Left hindlimb (tissue), 1 donor: ENCODE data around the gene C1orf105.
"Not testable (repeated sequence)": the region's sequence is repeated elsewhere in the genome, so short reads cannot be mapped to it uniquely, and the experiment has no call there.

ENCODE experiments used
- DNase-seq: peaks from one replicate; pipeline ENCODE4 v3.0.0-alpha.2; 2018

C1orf105 gene, protein sequence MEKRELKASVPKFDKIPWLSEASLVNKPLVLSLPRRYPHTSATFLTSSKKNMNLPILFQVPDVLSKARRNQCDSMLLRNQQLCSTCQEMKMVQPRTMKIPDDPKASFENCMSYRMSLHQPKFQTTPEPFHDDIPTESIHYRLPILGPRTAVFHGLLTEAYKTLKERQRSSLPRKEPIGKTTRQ

DNA sequence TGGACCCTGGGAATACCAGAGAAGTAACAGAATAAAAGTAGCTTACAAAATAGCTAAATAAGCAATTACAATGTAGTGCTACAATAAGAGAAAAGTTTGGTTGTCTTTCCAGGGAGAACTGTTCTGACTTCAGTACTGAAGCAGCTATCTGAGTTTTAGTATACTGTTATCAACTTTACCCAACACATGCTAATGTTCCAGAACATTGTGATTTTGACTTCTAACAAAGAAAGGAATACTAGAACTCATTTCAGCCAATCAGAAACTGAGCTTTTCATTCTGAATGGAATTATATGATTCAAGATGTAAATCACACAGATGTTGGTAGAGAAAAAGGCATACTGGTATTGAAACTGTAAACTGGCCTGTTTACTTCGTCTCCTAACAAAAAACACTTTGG lies at the start of gene C1orf105:
TSS of gene C1orf105 (plus strand) at position 301 of the 400 bp plus-strand sequence. CDS start 201 bp downstream, outside the sequence.
- DNase-seq = no peak

DNA sequence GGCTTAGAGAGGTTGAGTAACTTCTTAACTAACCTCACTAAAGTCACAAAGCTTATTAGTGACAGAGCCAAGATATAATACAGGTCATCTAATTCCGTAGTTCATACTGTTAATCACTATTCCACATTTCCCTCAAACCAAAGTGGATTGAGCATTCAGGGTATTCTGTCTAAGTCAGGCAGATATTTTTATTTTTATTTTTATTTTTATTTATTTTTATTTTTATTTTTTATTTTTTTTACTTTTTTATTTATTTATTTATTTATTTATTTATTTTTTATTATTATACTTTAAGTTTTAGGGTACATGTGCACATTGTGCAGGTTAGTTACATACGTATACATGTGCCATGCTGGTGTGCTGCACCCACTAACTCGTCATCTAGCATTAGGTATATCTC lies 48.8 kb upstream of the C1orf105 start:
- not testable (repeated sequence) for DNase-seq

DNA sequence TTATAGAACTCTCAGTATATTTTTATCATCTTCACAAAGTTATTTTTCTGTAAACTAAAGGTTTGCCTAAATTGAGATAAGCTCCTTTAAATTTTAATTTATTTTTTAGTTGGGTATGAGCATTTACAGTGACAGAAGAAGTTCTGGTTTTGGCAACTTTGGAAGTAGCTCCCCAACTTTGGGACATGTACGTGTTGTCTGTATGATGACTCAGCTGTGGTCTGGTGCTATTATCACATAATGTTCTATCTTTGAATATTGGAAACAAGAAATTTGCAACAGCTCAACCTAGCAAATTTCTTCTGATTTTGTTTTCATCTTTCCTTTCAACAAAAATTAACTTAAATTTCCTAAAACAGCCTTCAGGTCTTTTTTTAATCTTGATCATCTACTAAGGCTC lies 46.6 kb upstream of the C1orf105 start:
- DNase-seq = no peak

DNA sequence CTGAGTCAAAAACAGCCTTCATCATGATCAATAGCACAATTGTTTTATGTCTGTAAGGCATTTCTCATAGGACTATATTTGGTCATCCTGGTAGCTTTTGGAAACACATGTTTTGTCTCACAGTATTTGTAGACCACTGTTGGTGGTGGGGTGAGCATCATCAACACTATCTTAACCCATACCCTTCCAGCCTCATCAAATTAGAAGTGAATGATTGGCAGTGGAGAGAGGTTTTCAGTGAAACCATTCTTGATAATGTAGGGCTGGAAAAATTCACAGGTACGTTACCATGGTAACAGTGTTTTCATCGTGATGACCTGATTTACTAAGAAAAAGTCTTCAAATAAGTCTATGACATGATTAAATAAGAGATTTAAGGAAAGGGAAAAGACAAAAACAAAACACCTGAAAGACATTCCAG lies 45.3 kb upstream of the C1orf105 start:
- no peak for DNase-seq

DNA sequence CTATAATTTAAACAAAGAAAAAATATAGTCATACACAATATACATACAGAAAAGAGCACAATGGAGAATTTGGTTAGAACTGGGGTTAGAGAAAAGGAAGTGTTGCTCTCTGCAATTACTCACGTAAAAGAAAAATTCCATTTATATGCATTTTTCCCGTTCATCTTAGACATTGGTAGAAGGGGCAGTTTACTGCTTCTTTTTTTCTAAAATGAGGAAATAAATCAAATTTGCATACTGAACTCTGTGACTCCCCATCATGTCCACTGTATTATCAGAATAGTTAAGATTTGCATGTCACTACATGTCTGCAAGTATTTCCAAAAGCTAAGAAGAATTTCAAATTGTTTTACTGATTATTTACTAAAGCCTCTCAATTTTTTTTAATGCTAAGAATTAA lies 44.1 kb upstream of the C1orf105 start:
- DNase-seq = no peak

DNA sequence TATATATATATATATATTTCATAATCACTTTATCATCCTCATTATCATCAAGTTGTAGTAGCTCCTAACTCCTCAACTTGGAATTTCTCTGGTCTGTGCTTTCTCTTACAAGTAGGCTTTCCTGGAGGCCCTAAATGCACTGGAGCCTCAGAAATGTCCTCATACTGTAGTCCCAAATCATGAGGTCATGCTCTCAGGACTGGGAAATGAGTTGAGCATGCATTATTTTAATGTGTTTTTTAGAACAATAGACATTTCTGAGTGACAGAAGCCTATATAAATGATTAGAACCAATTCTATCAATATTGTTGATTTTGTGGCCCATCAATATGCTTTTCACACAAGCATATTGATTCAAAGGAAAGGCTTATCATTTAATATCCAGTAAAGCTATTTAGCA lies 42.9 kb upstream of the C1orf105 start:
- DNase-seq = no peak

DNA sequence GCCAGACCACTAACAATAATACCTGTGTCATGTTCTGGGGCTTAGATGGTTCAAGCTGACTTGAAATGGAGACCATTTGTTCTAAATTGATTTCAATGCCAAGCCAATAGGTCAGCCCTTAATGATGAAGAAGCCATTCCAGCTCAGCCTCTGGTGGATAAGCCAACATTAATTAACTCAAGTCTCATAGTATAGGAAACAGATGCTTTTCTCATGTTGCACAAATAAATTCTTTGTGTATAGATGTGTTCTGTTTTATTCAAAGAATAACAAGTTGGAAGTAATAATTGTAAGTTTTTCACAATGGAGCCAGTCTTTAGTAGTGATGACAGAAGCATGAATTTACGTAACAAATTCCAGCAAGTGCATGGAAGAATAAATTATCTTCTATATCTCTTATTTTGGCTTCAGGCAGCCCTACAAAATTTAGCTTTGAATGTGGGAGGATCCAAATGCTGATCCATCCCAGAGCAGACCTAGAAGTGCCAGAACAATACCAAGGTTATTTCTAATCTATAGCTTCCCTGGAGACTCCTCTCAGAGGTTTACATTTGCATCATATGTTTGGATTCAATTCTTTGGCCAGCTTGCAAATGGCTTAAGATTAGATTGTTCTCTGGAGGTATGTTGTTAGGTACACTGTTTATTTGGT lies 42.2 kb upstream of the C1orf105 start:
- no peak for DNase-seq

DNA sequence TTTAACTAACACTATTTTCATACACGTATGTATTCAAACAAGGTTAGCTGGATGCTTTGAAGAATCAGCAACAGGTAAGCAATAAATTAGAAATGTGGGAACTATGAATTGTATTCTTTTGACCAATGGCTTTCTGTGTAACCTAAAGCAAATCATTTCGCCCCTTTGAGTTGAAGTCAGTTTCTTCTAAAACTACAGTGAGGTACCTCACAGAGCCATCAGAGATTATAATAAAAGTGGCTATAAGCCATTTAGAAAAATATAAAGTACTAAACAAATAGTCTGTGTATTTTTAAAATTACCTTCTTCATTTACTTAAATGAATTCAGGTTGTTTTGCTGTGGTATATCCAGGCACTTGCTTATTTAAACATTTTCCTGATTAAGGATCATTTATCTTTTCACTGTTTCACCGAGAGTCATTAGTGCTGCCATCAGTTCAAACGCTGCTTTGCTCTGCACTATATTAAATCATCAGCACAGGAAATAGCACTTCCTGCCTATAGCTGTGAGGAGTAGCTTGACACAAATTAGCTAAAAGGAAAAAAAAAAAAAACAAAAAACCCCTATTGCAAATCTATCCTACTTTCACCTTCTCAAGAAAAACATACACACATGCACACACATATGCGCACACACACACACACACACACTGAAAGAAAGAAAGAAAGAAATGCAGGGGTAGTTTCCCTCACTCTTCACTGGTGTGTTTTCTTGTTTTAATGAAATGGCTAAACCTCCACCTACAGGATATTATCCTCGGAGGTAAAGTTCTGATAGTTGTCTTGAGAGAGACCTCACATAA lies 39.8 kb upstream of the C1orf105 start:
- no peak for DNase-seq

DNA sequence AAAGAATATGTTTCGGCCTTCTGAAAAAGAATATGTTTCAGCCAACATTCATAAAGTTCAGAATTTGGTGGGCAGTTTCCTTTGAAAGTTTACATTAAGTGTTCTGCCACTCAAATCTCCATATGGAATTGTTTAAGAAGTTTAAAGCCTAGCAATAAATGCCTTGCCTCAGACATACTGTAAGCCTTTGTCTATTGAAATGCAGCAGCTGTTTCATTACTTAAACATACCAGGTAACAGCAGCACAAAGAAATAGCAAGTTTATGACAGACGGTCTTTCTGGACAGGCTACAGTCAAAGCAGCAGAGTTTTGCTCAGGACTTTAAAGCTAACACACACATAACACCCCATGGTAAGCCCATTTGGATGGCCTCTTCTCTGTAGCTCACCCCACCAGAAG lies 38.5 kb upstream of the C1orf105 start:
- peak; percentile 50 for DNase-seq

DNA sequence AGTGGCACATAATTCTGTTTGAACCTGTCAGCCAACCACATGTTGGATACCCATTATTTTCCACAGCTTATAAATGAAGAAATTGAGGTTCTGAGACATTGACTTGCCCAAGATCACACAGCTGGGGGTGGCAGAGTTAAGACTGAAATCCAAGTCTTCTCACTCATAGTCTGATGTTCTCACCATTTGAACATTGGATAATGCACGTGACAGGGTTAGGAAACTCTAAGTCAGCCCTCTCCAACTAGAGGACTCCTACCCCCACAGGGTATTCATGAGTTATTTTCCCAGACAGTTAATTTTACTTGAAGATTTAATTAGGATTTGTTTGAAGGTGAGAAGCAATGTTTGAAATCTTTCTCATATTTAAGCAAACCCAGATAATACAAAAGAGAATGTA lies 38.1 kb upstream of the C1orf105 start:
- DNase-seq = no peak

DNA sequence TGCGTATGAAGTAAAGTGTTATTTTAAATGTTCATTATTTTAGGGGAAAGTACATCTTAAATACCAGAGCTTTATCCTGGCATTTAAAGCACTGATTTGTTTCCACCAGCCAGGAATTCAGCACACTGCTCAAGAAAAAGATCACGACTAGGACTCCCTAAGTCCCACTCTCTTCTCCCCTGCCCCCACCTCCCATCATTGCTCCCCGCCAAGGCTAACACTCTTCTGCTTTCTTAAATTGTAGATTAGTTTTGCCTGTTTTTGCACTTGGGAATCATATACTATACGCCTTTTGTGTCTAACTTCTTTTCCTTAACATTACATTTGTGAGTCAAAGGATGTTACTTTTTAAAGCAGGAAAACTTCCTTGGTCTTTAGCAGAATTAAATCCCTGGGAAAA lies 37.5 kb upstream of the C1orf105 start:
- DNase-seq = peak; percentile 59

DNA sequence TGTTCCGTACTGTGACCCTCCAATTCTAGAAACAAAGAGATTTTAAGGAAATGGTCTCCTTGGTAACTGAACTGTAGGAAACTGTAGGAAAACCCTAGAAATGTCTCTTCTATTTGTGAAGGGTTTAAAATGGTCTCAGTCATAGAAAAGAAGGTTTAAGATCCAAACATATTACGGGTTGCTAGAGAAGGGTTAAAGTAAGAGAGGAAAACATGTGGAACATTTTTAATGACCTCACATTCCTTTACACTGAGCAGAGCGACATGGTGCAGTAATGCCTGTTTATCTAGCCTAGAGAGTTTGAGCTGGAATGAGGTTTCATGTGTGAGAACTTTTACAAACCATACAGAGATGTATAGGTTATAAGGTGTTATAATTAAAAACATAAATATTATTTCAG lies 36.9 kb upstream of the C1orf105 start:
- DNase-seq = no peak

DNA sequence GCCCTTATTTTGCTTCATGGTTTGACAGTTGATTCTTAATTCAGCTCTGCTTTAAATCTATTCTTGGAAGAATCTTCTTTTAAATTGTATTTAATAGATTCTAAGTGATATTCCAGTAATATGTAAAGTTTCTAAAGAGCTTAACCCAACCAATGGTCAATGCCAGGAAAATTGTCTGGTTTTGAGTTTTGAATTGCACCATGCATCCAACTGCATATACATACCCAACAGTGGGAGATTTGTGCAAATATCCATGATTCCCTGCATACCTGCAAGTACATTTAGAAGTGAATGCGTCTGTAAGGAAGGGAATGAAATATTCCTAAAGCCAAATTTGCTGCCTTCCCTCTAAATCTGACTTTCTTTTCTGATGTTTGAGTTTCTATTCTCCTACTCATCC lies 35.8 kb upstream of the C1orf105 start:
- no peak for DNase-seq

DNA sequence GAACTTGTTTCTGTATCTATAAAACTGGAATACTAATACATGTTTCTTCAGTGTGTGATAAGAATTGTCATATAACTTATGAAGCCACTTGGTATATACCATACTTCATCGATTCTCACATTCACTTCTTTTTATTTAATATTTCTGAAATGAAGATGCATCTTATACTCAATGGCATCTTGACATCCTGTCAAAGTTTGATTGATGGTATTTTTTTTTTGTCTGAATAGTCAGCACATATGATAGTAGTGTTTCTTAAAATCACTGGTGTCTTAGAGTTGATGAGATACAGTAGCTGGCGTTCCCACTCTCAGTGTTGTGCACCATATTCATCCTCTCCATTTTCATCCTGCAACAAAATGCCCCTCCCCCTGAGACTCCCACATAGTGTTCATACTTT lies 34.4 kb upstream of the C1orf105 start:
- no peak for DNase-seq

DNA sequence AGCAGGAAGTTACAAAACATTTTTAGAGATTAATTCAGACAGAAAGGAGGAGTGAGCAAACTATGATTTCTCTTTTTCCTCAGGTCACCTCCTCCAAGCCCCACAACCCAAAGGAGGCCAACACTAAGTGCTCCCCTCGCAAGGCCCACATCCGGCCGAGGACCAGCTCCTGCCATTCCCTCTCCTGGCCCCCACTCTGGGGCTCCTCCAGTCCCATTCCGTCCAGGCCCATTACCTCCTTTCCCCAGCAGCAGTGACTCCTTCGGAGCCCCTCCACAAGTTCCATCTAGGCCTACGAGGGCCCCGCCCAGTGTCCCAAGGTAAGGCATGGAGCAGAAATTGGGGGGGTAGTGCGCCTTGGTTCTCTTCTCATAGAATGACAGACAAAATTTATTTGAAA lies 32.0 kb upstream of the C1orf105 start:
- DNase-seq = no peak

DNA sequence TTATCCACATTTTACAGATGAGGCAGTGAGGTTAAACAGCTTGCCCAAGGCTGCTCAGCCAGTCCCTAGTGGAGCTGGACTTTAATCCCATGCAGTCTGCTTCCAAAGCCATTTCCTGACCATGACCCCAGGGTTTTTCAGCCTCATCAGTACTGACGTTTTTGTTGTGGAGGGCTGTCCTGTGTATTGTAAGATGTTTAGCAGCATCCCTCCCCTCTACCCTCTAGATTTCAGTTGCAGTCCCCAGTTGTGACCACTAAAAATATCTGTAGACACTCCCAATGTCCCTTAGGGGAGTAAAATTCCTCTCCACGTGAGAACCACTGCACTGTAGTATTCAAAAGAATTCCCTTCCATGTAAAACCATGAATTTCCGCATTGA lies 30.2 kb upstream of the C1orf105 start:
- peak; percentile 39 for DNase-seq

DNA sequence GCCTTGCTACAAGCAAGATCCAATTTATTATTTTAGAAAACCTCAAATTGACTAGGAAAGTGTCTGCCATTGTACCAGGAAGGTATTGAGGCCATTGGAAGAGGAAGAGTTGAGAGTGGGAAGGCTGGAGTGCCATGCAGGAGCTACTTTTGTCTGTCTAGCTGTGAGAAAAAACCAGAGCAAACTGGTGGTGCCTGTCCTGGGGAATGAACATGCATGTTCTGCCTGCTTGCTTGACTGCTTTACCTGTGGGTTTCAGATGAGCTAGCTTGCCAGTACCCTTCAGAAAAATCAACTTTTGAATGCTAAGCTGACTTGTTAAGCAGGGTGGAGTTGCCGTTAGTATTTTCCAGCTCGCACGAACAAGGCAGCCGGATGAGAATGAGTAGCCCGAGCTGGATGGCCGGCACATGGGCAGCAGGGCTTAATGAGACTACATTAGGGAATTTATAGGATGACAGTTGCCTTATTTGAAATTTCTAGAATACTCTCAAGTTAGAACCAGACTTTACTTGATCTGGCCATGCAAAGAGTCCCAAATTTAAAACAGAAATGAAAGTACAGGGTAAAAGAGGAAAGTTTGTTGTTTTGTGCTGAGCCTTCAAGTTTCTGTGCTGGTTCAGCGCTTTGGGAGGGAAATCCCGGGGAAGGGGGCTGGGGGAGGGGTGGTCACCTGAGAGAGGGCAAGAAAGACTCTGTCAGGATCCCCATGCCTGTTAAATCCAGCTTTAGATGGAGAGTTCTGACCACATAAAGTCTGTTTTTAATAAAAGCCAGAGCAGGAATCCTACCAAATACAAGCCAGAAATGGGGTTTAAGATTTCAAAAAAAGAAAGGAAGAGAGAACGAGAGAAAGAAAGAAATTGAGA lies 29.6 kb upstream of the C1orf105 start:
- peak; percentile 74 for DNase-seq

DNA sequence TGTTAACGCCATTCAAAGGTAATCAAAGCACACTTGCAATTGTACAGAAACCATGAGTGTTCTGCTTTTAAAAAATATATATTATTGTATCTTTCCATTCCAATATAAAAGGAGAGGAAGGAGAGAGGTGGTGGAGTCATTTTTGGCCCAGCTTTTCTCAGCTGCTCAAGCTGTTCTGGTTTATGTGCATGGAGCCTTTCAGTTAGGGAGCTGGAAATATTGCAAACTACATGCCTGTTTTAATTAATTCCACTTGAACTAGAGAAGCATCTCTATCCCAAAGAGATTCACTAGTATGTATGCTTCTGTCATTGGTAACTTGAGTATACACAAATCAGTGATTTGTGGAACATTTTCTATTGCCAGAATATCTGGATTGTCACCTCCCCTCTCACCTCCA lies 28.5 kb upstream of the C1orf105 start:
- DNase-seq = no peak

DNA sequence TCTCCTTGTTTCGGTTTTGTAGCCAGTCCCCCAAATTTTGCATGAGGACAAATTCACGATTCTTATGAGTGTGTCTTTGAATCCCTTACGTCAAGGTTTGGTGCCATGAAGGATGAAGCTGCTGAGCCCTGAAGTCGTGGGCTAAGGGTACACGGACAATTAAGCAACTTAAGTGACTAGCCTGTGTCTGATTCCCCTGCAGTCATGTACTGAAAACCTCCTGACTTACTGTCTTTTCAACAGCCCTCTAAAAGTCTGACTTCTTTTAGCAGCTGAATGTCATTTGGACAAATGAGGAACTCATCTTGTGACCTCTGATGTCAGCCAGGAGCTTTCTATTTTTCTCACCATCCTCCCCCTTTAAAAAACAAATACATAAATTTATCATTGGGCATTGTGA lies 27.1 kb upstream of the C1orf105 start:
- DNase-seq = no peak

DNA sequence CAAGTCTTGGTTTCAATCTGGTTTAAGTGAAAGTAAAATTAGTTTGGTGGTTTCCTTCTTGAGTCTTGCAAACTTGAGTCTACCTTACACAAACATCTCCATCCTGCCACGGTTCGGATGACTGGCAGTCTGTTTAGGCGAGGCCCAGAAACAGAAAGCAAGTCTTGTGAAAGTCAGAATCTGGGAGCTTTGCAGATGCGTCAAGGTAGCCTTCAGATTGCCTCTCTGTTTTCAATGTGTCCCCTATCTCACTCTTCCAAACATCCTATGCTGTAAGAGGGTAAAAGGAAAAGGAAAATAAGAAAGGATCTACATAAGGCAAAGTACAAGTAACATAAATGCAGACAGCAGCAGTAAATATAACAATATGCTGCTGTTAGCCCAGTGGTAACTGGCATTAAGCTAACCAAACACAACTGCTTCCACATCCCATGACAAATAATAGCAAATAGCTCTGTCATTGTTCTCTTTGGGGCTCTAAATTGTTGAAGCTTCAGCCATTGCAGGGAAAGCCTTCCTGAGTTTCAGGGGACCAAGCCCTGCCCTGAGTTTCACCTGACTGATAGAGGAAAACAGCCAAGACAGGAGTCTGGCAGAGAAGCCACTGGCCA lies 26.2 kb upstream of the C1orf105 start:
- DNase-seq = no peak

DNA sequence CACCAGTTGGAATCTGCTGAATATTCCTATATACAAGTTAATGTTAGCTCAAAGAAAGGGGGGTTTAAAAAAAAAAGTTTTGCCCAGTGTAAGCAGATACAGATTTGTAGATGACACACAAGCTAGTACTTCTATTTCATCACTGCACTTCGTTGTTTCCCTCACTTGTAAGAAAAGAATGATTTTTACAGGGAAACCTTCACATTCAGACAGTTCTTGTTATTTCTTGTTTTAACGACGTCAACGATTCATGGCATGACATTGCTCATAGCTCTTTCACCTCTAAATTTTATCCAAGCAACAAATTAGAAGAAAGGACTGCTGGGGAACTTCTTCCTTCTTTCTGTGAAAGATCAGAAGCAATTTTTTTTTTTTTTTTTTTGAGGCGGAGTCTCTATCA lies 25.7 kb upstream of the C1orf105 start:
- no peak for DNase-seq

DNA sequence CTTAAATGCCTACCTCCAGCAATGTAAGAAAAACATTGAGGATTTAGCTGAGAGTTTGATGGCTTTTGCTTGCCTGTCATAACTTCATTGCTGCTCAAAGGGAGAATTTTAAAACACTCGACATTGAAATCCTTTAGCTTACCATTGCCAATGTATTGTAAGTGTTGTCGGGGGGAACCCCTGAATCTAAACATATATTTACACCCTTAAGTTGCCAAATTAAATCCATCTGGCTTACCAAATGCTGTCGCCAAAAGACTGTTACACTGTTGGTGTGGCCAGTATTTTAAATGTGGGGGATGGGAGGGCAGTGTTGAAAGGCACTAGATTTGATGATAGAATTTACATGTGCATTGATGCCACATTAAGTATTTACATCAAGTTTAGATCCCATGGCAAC lies 24.9 kb upstream of the C1orf105 start:
- no peak for DNase-seq

DNA sequence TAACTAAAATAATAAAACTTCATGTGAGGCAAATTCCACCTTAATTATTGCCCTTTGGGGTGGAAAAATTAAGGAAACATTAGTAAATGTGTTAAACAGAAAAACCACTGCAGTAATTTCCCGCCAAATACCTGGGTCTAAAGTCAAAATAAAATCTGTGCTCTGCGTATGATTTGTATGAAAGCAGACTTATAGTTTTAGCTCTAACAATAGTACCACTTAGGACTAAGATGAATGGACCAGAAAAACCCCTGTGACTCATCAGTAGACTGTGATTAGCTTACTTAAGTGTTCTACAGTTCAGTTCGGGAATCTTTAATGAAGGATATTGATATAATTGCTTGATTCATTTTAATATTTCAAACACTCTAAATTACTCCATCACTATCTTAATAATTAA lies 23.3 kb upstream of the C1orf105 start:
- DNase-seq = no peak
